ENCODE data around the gene NELFB.

GRCh38 chr9:137279741-137280473 is 24.8 kb downstream of the NELFB start:
- no peak for TF ChIP-seq EP300 (conservative IDR thresholded peaks at IDR 0.05; ENCODE audit: poor library complexity, severe bottlenecking)
- TF ChIP-seq EZH2 (IDR thresholded peaks at IDR 0.05; ENCODE audit: borderline replicate concordance, insufficient read depth, low read length, poor library complexity, severe bottlenecking) = no peak
